ENCODE measurements around the gene GZF1.

Gene GZF1

GRCh38 chr20:23327617-23328333 lies 34.2 kb upstream of the GZF1 start:
- H3K4me1 ChIP-seq (ENCODE audit: control insufficient read depth, insufficient read depth, low read length, unreplicated experiment), result no peaks in the 10 kb centered on the region
- H3K79me2 ChIP-seq (ENCODE audit: control insufficient read depth, insufficient read depth, low read length, unreplicated experiment), result no peaks in the 10 kb centered on the region
- H2AFZ ChIP-seq (ENCODE audit: low read length, unreplicated experiment), result no peak overlapping the region
- H3K27ac ChIP-seq (ENCODE audit: low read depth, low read length), result no peak overlapping the region
- no peak overlapping the region for H3K4me3 ChIP-seq (ENCODE audit: low read depth, low read length)
- H3K27me3 ChIP-seq (ENCODE audit: insufficient read depth, low read length), result no peaks in the 10 kb centered on the region; the same call in 1 of the 2 replicates
- no peaks in the 10 kb centered on the region for H3K36me3 ChIP-seq (ENCODE audit: insufficient read depth, low read length)

GRCh38 chr20:23331450-23332350 lies 30.3 kb upstream of the GZF1 start:
- Histone ChIP-seq H3K27ac (ENCODE audit: low read depth, low read length) (no peak overlapping the region), H3K4me3 (ENCODE audit: low read depth, low read length) (no peak overlapping the region), H3K27me3 (ENCODE audit: insufficient read depth, low read length) (no peaks in the 10 kb centered on the region), H2AFZ (ENCODE audit: low read length, unreplicated experiment) (no peak overlapping the region), H3K79me2 (ENCODE audit: control insufficient read depth, insufficient read depth, low read length, unreplicated experiment) (no peaks in the 10 kb centered on the region), H3K4me1 (ENCODE audit: control insufficient read depth, insufficient read depth, low read length, unreplicated experiment) (no peaks in the 10 kb centered on the region), H3K36me3 (ENCODE audit: insufficient read depth, low read length) (no peaks in the 10 kb centered on the region)

- H3K4me3 ChIP-seq (ENCODE audit: low read depth, low read length), result no peak overlapping the region
- no peaks in the 10 kb centered on the region for H3K36me3 ChIP-seq (ENCODE audit: insufficient read depth, low read length)
- no peaks in the 10 kb centered on the region for H3K27me3 ChIP-seq (ENCODE audit: insufficient read depth, low read length)
- no peaks in the 10 kb centered on the region for H3K4me1 ChIP-seq (ENCODE audit: control insufficient read depth, insufficient read depth, low read length, unreplicated experiment)
- no peak overlapping the region for H3K27ac ChIP-seq (ENCODE audit: low read depth, low read length)
- H2AFZ ChIP-seq (ENCODE audit: low read length, unreplicated experiment), result no peak overlapping the region
- no peaks in the 10 kb centered on the region for H3K79me2 ChIP-seq (ENCODE audit: control insufficient read depth, insufficient read depth, low read length, unreplicated experiment)
Observed at GRCh38 chr20:23332467-23332866, 29.5 kb upstream of the GZF1 start.

- no peaks in the 10 kb centered on the region for H3K27me3 ChIP-seq (ENCODE audit: insufficient read depth, low read length)
- no peak overlapping the region for H2AFZ ChIP-seq (ENCODE audit: low read length, unreplicated experiment)
- no peaks in the 10 kb centered on the region for H3K79me2 ChIP-seq (ENCODE audit: control insufficient read depth, insufficient read depth, low read length, unreplicated experiment)
- no peak overlapping the region for H3K4me3 ChIP-seq (ENCODE audit: low read depth, low read length)
- no peaks in the 10 kb centered on the region for H3K36me3 ChIP-seq (ENCODE audit: insufficient read depth, low read length)
- no peaks in the 10 kb centered on the region for H3K4me1 ChIP-seq (ENCODE audit: control insufficient read depth, insufficient read depth, low read length, unreplicated experiment)
- no peak overlapping the region for H3K27ac ChIP-seq (ENCODE audit: low read depth, low read length)
Observed at GRCh38 chr20:23334111-23334510, 27.9 kb upstream of the GZF1 start.

- H3K27me3 ChIP-seq (ENCODE audit: insufficient read depth, low read length), result no peaks in the 10 kb centered on the region
- no peak overlapping the region for H3K27ac ChIP-seq (ENCODE audit: low read depth, low read length)
- no peak overlapping the region for H3K4me3 ChIP-seq (ENCODE audit: low read depth, low read length)
- H3K4me1 ChIP-seq (ENCODE audit: control insufficient read depth, insufficient read depth, low read length, unreplicated experiment), result no peaks in the 10 kb centered on the region
- no peaks in the 10 kb centered on the region for H3K36me3 ChIP-seq (ENCODE audit: insufficient read depth, low read length)
- H3K79me2 ChIP-seq (ENCODE audit: control insufficient read depth, insufficient read depth, low read length, unreplicated experiment), result no peaks in the 10 kb centered on the region
- no peak overlapping the region for H2AFZ ChIP-seq (ENCODE audit: low read length, unreplicated experiment)
Observed at GRCh38 chr20:23335521-23335920, 26.5 kb upstream of the GZF1 start.

- Histone ChIP-seq H3K27ac (ENCODE audit: low read depth, low read length) (no peak overlapping the region), H3K36me3 (ENCODE audit: insufficient read depth, low read length) (no peaks in the 10 kb centered on the region), H3K4me3 (ENCODE audit: low read depth, low read length) (no peak overlapping the region), H3K27me3 (ENCODE audit: insufficient read depth, low read length) (0 out of 2 replicates have a peak, but pooled peaks cover under 1% of the 10 kb centered on the region), H3K4me1 (ENCODE audit: control insufficient read depth, insufficient read depth, low read length, unreplicated experiment) (no peaks in the 10 kb centered on the region), H2AFZ (ENCODE audit: low read length, unreplicated experiment) (no peak overlapping the region), H3K79me2 (ENCODE audit: control insufficient read depth, insufficient read depth, low read length, unreplicated experiment) (no peaks in the 10 kb centered on the region)
Observed at GRCh38 chr20:23336476-23336875, 25.5 kb upstream of the GZF1 start.

- no peak overlapping the region for H2AFZ ChIP-seq (ENCODE audit: low read length, unreplicated experiment)
- no peak overlapping the region for H3K27ac ChIP-seq (ENCODE audit: low read depth, low read length)
Observed at GRCh38 chr20:23337312-23337711, 24.7 kb upstream of the GZF1 start.

GRCh38 chr20:23339986-23340385 lies 22.0 kb upstream of the GZF1 start:
- Histone ChIP-seq H3K4me3 (ENCODE audit: low read depth, low read length) (no peak overlapping the region), H2AFZ (ENCODE audit: low read length, unreplicated experiment) (no peak overlapping the region), H3K27me3 (ENCODE audit: insufficient read depth, low read length) (0 out of 2 replicates have a peak, but pooled peaks cover 6% of the 10 kb centered on the region), H3K36me3 (ENCODE audit: insufficient read depth, low read length) (no peaks in the 10 kb centered on the region), H3K27ac (ENCODE audit: low read depth, low read length) (no peak overlapping the region), H3K79me2 (ENCODE audit: control insufficient read depth, insufficient read depth, low read length, unreplicated experiment) (no peaks in the 10 kb centered on the region), H3K4me1 (ENCODE audit: control insufficient read depth, insufficient read depth, low read length, unreplicated experiment) (no peaks in the 10 kb centered on the region)

More at GRCh38 chr20:23337312-23337711, 24.7 kb upstream of the GZF1 start:
- H3K79me2 ChIP-seq (ENCODE audit: control insufficient read depth, insufficient read depth, low read length, unreplicated experiment), result no peaks in the 10 kb centered on the region
- no peaks in the 10 kb centered on the region for H3K4me1 ChIP-seq (ENCODE audit: control insufficient read depth, insufficient read depth, low read length, unreplicated experiment)
- 0 out of 2 replicates have a peak, but pooled peaks cover 6% of the 10 kb centered on the region for H3K27me3 ChIP-seq (ENCODE audit: insufficient read depth, low read length)
- H3K36me3 ChIP-seq (ENCODE audit: insufficient read depth, low read length), result no peaks in the 10 kb centered on the region
- H3K4me3 ChIP-seq (ENCODE audit: low read depth, low read length), result no peak overlapping the region

GRCh38 chr20:23340524-23340923 lies 21.5 kb upstream of the GZF1 start:
- no peaks in the 10 kb centered on the region for H3K79me2 ChIP-seq (ENCODE audit: control insufficient read depth, insufficient read depth, low read length, unreplicated experiment)
- no peak overlapping the region for H2AFZ ChIP-seq (ENCODE audit: low read length, unreplicated experiment)
- no peak overlapping the region for H3K4me3 ChIP-seq (ENCODE audit: low read depth, low read length)
- no peaks in the 10 kb centered on the region for H3K4me1 ChIP-seq (ENCODE audit: control insufficient read depth, insufficient read depth, low read length, unreplicated experiment)
- no peaks in the 10 kb centered on the region for H3K36me3 ChIP-seq (ENCODE audit: insufficient read depth, low read length)
- H3K27me3 ChIP-seq (ENCODE audit: insufficient read depth, low read length), result 0 out of 2 replicates have a peak, but pooled peaks cover 6% of the 10 kb centered on the region
- no peak overlapping the region for H3K27ac ChIP-seq (ENCODE audit: low read depth, low read length)

- H3K4me3 ChIP-seq (ENCODE audit: low read depth, low read length), result no peak overlapping the region
- H3K79me2 ChIP-seq (ENCODE audit: control insufficient read depth, insufficient read depth, low read length, unreplicated experiment), result no peaks in the 10 kb centered on the region
- no peak overlapping the region for H3K27ac ChIP-seq (ENCODE audit: low read depth, low read length)
- no peaks in the 10 kb centered on the region for H3K4me1 ChIP-seq (ENCODE audit: control insufficient read depth, insufficient read depth, low read length, unreplicated experiment)
- no peak overlapping the region for H2AFZ ChIP-seq (ENCODE audit: low read length, unreplicated experiment)
- 0 out of 2 replicates have a peak, but pooled peaks cover 6% of the 10 kb centered on the region for H3K27me3 ChIP-seq (ENCODE audit: insufficient read depth, low read length)
- no peaks in the 10 kb centered on the region for H3K36me3 ChIP-seq (ENCODE audit: insufficient read depth, low read length)
Observed at GRCh38 chr20:23341073-23341472, 20.9 kb upstream of the GZF1 start.

Data from ACC112 (cell line).